WTC11 (cell line): ENCODE measurements around the gene PSME2. TPM values are rescaled to one million over a fixed set of nuclear protein-coding genes. Genes with fewer than 3 reads are reported as not detected.

ENCODE experiments used
- ATAC-seq: fragments of 200-7000 bp; cut with Tn5 transposase; 2 replicates; pipeline ENCODE4 v1.10.0; 2021; ENCODE audit warnings: mild to moderate bottlenecking, moderate library complexity
- CTCF ChIA-PET: fragments of 300-600 bp; sonication (Branson Sonifier 250); formaldehyde crosslinking; loops from one replicate; lab custom pipeline; 2021; ENCODE audit warnings: antibody characterized with exemption; lab: Charles Lee
- POLR2A ChIA-PET: fragments of 350-600 bp; sonication (Branson Sonifier 250); formaldehyde crosslinking; loops from one replicate; lab custom pipeline; 2021; ENCODE audit warnings: antibody characterized with exemption; lab: Charles Lee
- DNase-seq: peaks from one replicate; pipeline ENCODE4 v3.0.0; 2021; ENCODE audit warnings: low spot score
- H3K27ac Mint-ChIP-seq: 2 replicates; pipeline ENCODE4 v1.8.0; 2021; ENCODE audit warnings: mixed read lengths
- H3K27me3 Mint-ChIP-seq: 2 replicates; pipeline ENCODE4 v1.8.0; 2021; ENCODE audit warnings: low read depth, mild to moderate bottlenecking, moderate library complexity, mixed read lengths
- H3K36me3 Mint-ChIP-seq: 2 replicates; pipeline ENCODE4 v1.8.0; 2021; ENCODE audit warnings: mixed read lengths
- H3K4me1 Mint-ChIP-seq: 2 replicates; pipeline ENCODE4 v1.8.0; 2022; ENCODE audit warnings: mixed read lengths
- H3K4me3 Mint-ChIP-seq: 2 replicates; pipeline ENCODE4 v1.8.0; 2021; ENCODE audit warnings: mild to moderate bottlenecking, moderate library complexity, mixed read lengths
- H3K9me3 Mint-ChIP-seq: 2 replicates; pipeline ENCODE4 v1.8.0; 2021; ENCODE audit warnings: mixed read lengths
- E2F1 ChIP-seq: sonication (generic); formaldehyde crosslinking; IDR thresholded peaks from 2 replicates; pipeline ENCODE4 v1.8.0; 2022; ENCODE audit warnings: mild to moderate bottlenecking, missing genetic modification reagents
- EMX1 ChIP-seq: fragments of 250-450 bp; sonication (Bioruptor Pico); IDR thresholded peaks from 2 replicates; pipeline ENCODE4 v1.8.0; 2021; ENCODE audit warnings: mild to moderate bottlenecking
- ESRRA ChIP-seq: sonication (generic); formaldehyde crosslinking; IDR thresholded peaks from 2 replicates; pipeline ENCODE4 v1.8.1; 2022; ENCODE audit warnings: mild to moderate bottlenecking, missing genetic modification reagents, borderline replicate concordance
- FOXP1 ChIP-seq: sonication (generic); formaldehyde crosslinking; IDR thresholded peaks from 2 replicates; pipeline ENCODE4 v1.8.0; 2022; ENCODE audit warnings: missing genetic modification reagents, mild to moderate bottlenecking, moderate library complexity, borderline replicate concordance
- GABPB1 ChIP-seq: sonication (generic); formaldehyde crosslinking; IDR thresholded peaks from 2 replicates; pipeline ENCODE4 v1.8.1; 2023; ENCODE audit warnings: mild to moderate bottlenecking, missing genetic modification reagents
- HMGA2 ChIP-seq: fragments of 250-450 bp; sonication (Bioruptor Pico); IDR thresholded peaks from 2 replicates; pipeline ENCODE4 v1.4.0; 2021; ENCODE audit warnings: mild to moderate bottlenecking, moderate library complexity
- MXD4 ChIP-seq: fragments of 250-450 bp; sonication (Bioruptor Pico); IDR thresholded peaks from 2 replicates; pipeline ENCODE4 v1.8.0; 2021; ENCODE audit warnings: mild to moderate bottlenecking, moderate library complexity, borderline replicate concordance
- PREB ChIP-seq: sonication (generic); formaldehyde crosslinking; IDR thresholded peaks from 2 replicates; pipeline ENCODE4 v1.8.1; 2022; ENCODE audit warnings: mild to moderate bottlenecking, missing genetic modification reagents, moderate library complexity, borderline replicate concordance
- PRRX2 ChIP-seq: fragments of 250-450 bp; sonication (Bioruptor Pico); IDR thresholded peaks from 2 replicates; pipeline ENCODE4 v1.8.0; 2021; ENCODE audit warnings: mild to moderate bottlenecking
- SMAD3 ChIP-seq: sonication (generic); formaldehyde crosslinking; IDR thresholded peaks from 2 replicates; pipeline ENCODE4 v1.8.0; 2022; ENCODE audit warnings: missing genetic modification reagents, mild to moderate bottlenecking, borderline replicate concordance
- ZMAT4 ChIP-seq: fragments of 250-450 bp; sonication (Bioruptor Pico); IDR thresholded peaks from 2 replicates; pipeline ENCODE4 v1.9.0; 2021; ENCODE audit warnings: mild to moderate bottlenecking
- ZNF121 ChIP-seq: sonication (generic); formaldehyde crosslinking; IDR thresholded peaks from 2 replicates; pipeline ENCODE4 v1.8.0; 2023; ENCODE audit warnings: missing genetic modification reagents
- ZNF232 ChIP-seq: sonication (generic); formaldehyde crosslinking; IDR thresholded peaks from 2 replicates; pipeline ENCODE4 v1.8.0; 2022; ENCODE audit warnings: mild to moderate bottlenecking, missing genetic modification reagents
- ZNF671 ChIP-seq: fragments of 250-450 bp; sonication (Bioruptor Pico); IDR thresholded peaks from 2 replicates; pipeline ENCODE4 v1.8.0; 2021; ENCODE audit warnings: mild to moderate bottlenecking
- total RNA-seq: library from RNA; stranded (reverse); gene quantifications from 3 replicates; pipeline ENCODE4 v1.2.3, GENCODE V29; 2021
- TF ChIP-seq, protein P1 (sequence below): fragments of 250-450 bp; sonication (Bioruptor Pico); IDR thresholded peaks from 2 replicates; pipeline ENCODE4 v1.8.0; 2021; ENCODE audit warnings: mild to moderate bottlenecking
- TF ChIP-seq, protein P2 (sequence below): sonication (generic); formaldehyde crosslinking; IDR thresholded peaks from 2 replicates; pipeline ENCODE4 v1.8.1; 2022; ENCODE audit warnings: low read depth, mild to moderate bottlenecking, moderate library complexity, missing genetic modification reagents, borderline replicate concordance
- TF ChIP-seq, protein P3 (sequence below): sonication (generic); formaldehyde crosslinking; IDR thresholded peaks from 2 replicates; pipeline ENCODE4 v1.8.0; 2022; ENCODE audit warnings: missing genetic modification reagents
- TF ChIP-seq, protein P4 (sequence below): sonication (generic); formaldehyde crosslinking; IDR thresholded peaks from 2 replicates; pipeline ENCODE4 v1.8.0; 2022; ENCODE audit warnings: mild to moderate bottlenecking, missing genetic modification reagents
- TF ChIP-seq, protein P5 (sequence below): sonication (generic); formaldehyde crosslinking; IDR thresholded peaks from 2 replicates; pipeline ENCODE4 v1.8.0; 2023; ENCODE audit warnings: mild to moderate bottlenecking, missing genetic modification reagents

The PSME2 gene
- total RNA-seq, 1 experiment from 2014 or later, result 103 TPM

- ATAC-seq, result no peak
- H3K4me1 Mint-ChIP-seq, result peaks cover 21% of the 10 kb centered on the region
- CTCF ChIA-PET, result interaction anchor here (3.5 to 11.7 kb wide), 3 partner anchors 12 to 39 kb away, joined by 29 to 320 read pairs (median 170); partner anchors contain the start of genes DCAF11 and NRL
- peaks cover 10% of the 10 kb centered on the region for H3K27me3 Mint-ChIP-seq
- no peak for DNase-seq
- TF ChIP-seq MXD4 (CRISPR knock-in tag) (no peak), SMAD3 (CRISPR knock-in tag) (no peak), ZNF671 (CRISPR knock-in tag) (no peak), PRRX2 (CRISPR knock-in tag) (no peak)
- TF ChIP-seq, protein P1, sequence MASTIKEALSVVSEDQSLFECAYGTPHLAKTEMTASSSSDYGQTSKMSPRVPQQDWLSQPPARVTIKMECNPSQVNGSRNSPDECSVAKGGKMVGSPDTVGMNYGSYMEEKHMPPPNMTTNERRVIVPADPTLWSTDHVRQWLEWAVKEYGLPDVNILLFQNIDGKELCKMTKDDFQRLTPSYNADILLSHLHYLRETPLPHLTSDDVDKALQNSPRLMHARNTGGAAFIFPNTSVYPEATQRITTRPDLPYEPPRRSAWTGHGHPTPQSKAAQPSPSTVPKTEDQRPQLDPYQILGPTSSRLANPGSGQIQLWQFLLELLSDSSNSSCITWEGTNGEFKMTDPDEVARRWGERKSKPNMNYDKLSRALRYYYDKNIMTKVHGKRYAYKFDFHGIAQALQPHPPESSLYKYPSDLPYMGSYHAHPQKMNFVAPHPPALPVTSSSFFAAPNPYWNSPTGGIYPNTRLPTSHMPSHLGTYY (CRISPR knock-in tag), result no peak
- TF ChIP-seq, all 79 proteins: peak for 0
- H3K27ac Mint-ChIP-seq, result peak overlapping the region; percentile 42; the same call in 1 of the 2 replicates
- H3K36me3 Mint-ChIP-seq, result peaks cover 25% of the 10 kb centered on the region
- no peak overlapping the region for H3K4me3 Mint-ChIP-seq
- H3K9me3 Mint-ChIP-seq, result no peaks in the 10 kb centered on the region
- POLR2A ChIA-PET, result interaction anchor here (2.1 kb wide), 1 partner anchor 64 kb away, joined by 5 read pairs; the partner anchor contains the start of gene IRF9
Observed at GRCh38 chr14:24096545-24097181, 49.7 kb downstream of the PSME2 start.

DNA sequence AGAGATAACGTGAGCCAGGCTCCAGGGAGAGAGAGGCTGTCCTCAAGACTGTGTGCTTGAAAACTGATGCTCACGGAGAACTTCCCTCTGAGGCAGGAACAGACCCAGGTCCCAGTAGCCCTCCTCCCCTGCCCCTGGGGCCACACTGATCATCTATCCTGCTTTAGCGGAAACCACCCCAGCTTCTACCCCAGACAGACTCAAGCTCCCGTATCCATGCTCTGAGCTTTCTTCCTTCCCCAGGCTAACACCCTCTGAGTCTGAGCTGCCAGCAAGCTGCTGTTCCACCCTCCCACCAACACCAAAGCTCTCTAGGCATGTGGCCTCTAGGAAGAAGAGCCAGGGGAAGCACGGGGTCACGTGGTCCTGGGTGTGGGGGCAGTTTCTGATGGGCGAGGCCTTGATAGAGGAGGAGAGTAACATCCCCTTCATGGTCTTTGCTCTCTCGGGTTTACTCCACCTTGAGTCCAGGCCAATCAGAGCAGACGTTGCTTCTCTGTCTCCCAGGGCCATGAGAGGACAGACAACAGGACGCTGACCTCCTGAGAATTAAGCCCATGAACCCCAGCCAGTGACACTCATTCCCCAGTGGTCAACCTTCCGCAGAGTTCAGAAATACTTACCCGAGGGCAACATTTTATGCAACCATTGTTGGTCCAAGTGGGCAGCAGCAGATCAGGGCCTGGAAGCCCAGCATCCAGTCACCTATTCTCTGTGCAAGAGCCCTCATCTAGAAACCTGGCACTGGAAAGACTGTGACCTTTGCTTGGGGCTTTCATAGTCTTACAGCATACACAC is 50.9 kb downstream of the PSME2 start:
- peak overlapping the region; percentile 98 for H3K4me3 Mint-ChIP-seq
- peaks cover 10% of the 10 kb centered on the region for H3K27me3 Mint-ChIP-seq
- DNase-seq (peak; percentile 71), ATAC-seq (peak; percentile 12)
- H3K36me3 Mint-ChIP-seq, result peaks cover 22% of the 10 kb centered on the region
- CTCF ChIA-PET, result interaction anchor here (0.7 to 11.7 kb wide), 9 partner anchors 14 to 487 kb away, joined by 3 to 320 read pairs (median 15); partner anchors contain the start of genes CARMIL3, DCAF11, NRL and TINF2
- peak overlapping the region; percentile 97 for H3K27ac Mint-ChIP-seq
- H3K4me1 Mint-ChIP-seq, result peaks cover 25% of the 10 kb centered on the region
- no peaks in the 10 kb centered on the region for H3K9me3 Mint-ChIP-seq
- POLR2A ChIA-PET, result interaction anchor here (0.7 to 6.5 kb wide), 10 partner anchors 9 to 65 kb away, joined by 3 to 67 read pairs (median 18); partner anchors contain the start of genes CARMIL3, DCAF11, EMC9 and IRF9
- peak; percentile 96 for TF ChIP-seq GABPB1 (CRISPR knock-in tag)
- TF ChIP-seq ZMAT4 (CRISPR knock-in tag), result no peak
- TF ChIP-seq ESRRA, result no peak
- TF ChIP-seq FOXP1 (CRISPR knock-in tag), result peak; percentile 57; the same call in 1 of the 2 replicates
- no peak for TF ChIP-seq HMGA2 (CRISPR knock-in tag)
- TF ChIP-seq, protein P2, sequence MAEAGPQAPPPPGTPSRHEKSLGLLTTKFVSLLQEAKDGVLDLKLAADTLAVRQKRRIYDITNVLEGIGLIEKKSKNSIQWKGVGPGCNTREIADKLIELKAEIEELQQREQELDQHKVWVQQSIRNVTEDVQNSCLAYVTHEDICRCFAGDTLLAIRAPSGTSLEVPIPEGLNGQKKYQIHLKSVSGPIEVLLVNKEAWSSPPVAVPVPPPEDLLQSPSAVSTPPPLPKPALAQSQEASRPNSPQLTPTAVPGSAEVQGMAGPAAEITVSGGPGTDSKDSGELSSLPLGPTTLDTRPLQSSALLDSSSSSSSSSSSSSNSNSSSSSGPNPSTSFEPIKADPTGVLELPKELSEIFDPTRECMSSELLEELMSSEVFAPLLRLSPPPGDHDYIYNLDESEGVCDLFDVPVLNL (CRISPR knock-in tag), result no peak
- TF ChIP-seq EMX1 (CRISPR knock-in tag), result peak; percentile 83; the same call in 1 of the 2 replicates
- peak; percentile 93; the same call in 1 of the 2 replicates for TF ChIP-seq PREB (CRISPR knock-in tag)
- TF ChIP-seq, protein P3, sequence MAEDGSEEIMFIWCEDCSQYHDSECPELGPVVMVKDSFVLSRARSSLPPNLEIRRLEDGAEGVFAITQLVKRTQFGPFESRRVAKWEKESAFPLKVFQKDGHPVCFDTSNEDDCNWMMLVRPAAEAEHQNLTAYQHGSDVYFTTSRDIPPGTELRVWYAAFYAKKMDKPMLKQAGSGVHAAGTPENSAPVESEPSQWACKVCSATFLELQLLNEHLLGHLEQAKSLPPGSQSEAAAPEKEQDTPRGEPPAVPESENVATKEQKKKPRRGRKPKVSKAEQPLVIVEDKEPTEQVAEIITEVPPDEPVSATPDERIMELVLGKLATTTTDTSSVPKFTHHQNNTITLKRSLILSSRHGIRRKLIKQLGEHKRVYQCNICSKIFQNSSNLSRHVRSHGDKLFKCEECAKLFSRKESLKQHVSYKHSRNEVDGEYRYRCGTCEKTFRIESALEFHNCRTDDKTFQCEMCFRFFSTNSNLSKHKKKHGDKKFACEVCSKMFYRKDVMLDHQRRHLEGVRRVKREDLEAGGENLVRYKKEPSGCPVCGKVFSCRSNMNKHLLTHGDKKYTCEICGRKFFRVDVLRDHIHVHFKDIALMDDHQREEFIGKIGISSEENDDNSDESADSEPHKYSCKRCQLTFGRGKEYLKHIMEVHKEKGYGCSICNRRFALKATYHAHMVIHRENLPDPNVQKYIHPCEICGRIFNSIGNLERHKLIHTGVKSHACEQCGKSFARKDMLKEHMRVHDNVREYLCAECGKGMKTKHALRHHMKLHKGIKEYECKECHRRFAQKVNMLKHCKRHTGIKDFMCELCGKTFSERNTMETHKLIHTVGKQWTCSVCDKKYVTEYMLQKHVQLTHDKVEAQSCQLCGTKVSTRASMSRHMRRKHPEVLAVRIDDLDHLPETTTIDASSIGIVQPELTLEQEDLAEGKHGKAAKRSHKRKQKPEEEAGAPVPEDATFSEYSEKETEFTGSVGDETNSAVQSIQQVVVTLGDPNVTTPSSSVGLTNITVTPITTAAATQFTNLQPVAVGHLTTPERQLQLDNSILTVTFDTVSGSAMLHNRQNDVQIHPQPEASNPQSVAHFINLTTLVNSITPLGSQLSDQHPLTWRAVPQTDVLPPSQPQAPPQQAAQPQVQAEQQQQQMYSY (CRISPR knock-in tag), result no peak
- no peak for TF ChIP-seq E2F1 (CRISPR knock-in tag)
- TF ChIP-seq, protein P4, sequence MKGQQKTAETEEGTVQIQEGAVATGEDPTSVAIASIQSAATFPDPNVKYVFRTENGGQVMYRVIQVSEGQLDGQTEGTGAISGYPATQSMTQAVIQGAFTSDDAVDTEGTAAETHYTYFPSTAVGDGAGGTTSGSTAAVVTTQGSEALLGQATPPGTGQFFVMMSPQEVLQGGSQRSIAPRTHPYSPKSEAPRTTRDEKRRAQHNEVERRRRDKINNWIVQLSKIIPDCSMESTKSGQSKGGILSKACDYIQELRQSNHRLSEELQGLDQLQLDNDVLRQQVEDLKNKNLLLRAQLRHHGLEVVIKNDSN, result peak; percentile 94
- TF ChIP-seq, protein P5, sequence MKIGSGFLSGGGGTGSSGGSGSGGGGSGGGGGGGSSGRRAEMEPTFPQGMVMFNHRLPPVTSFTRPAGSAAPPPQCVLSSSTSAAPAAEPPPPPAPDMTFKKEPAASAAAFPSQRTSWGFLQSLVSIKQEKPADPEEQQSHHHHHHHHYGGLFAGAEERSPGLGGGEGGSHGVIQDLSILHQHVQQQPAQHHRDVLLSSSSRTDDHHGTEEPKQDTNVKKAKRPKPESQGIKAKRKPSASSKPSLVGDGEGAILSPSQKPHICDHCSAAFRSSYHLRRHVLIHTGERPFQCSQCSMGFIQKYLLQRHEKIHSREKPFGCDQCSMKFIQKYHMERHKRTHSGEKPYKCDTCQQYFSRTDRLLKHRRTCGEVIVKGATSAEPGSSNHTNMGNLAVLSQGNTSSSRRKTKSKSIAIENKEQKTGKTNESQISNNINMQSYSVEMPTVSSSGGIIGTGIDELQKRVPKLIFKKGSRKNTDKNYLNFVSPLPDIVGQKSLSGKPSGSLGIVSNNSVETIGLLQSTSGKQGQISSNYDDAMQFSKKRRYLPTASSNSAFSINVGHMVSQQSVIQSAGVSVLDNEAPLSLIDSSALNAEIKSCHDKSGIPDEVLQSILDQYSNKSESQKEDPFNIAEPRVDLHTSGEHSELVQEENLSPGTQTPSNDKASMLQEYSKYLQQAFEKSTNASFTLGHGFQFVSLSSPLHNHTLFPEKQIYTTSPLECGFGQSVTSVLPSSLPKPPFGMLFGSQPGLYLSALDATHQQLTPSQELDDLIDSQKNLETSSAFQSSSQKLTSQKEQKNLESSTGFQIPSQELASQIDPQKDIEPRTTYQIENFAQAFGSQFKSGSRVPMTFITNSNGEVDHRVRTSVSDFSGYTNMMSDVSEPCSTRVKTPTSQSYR, result peak; percentile 82; the same call in 1 of the 2 replicates
- no peak for TF ChIP-seq ZNF121 (CRISPR knock-in tag)
- peak; percentile 34; the same call in 1 of the 2 replicates for TF ChIP-seq ZNF232 (CRISPR knock-in tag)
